H1 (cell line): ENCODE data around the gene DAGLA. TPM values are rescaled to one million over a fixed set of nuclear protein-coding genes. Genes with fewer than 3 reads are reported as not detected.

Experiments used
- CTCF ChIA-PET: fragments of 300-600 bp; sonication (Branson Sonifier 250); formaldehyde crosslinking; loops from one replicate; lab custom pipeline; 2021; ENCODE audit not compliant: partially characterized antibody; lab: Charles Lee
- POLR2A ChIA-PET: fragments of 300-600 bp; sonication (Branson Sonifier 250); formaldehyde crosslinking; loops from one replicate; lab custom pipeline; 2021; ENCODE audit warnings: inconsistent platforms; ENCODE audit not compliant: partially characterized antibody; lab: Charles Lee
- DNase-seq, 2 experiments: peaks; one replicate each; pipeline versions ENCODE4 v3.0.0 to v3.0.0-alpha.2; 2010 to 2022; ENCODE audit warnings: low spot score in 2 of 2, low read depth in 1 of 2, mixed read lengths in 1 of 2
- FAIRE-seq: peaks from 2 replicates; lab custom pipeline; 2011; peaks lifted over from hg19 to GRCh38; lab: Jason Lieb, UNC
- H2AFZ ChIP-seq: 2 replicates; pipeline ENCODE4 v1.8.1; 2012; ENCODE audit warnings: low read length, inconsistent platforms
- H2AK5ac ChIP-seq: 2 replicates; pipeline ENCODE4 v1.6.1; 2013; ENCODE audit warnings: low read depth, low read length
- H2BK120ac ChIP-seq: replicated peaks from 2 replicates; pipeline ENCODE3; 2013; ENCODE audit warnings: low read depth, low read length, inconsistent platforms
- H2BK12ac ChIP-seq: 2 replicates; pipeline ENCODE4 v1.6.1; 2013; ENCODE audit warnings: low read depth, low read length
- H2BK15ac ChIP-seq: 2 replicates; pipeline ENCODE4 v1.6.1; 2013; ENCODE audit warnings: low read length
- H2BK20ac ChIP-seq: 2 replicates; pipeline ENCODE4 v1.6.1; 2013; ENCODE audit warnings: low read length
- H2BK5ac ChIP-seq: 2 replicates; pipeline ENCODE4 v1.6.1; 2013; ENCODE audit warnings: low read depth, low read length
- H3K14ac ChIP-seq: 2 replicates; pipeline ENCODE4 v1.6.1; 2013; ENCODE audit warnings: inconsistent platforms; ENCODE audit not compliant: insufficient read length
- H3K18ac ChIP-seq: 2 replicates; pipeline ENCODE4 v1.6.1; 2013; ENCODE audit warnings: low read length; ENCODE audit errors: extremely low read depth
- H3K23ac ChIP-seq: 2 replicates; pipeline ENCODE4 v1.6.1; 2013; ENCODE audit warnings: inconsistent platforms; ENCODE audit not compliant: insufficient read length
- H3K23me2 ChIP-seq: 2 replicates; pipeline ENCODE4 v1.6.1; 2013; ENCODE audit warnings: low read depth, low read length
- H3K27ac ChIP-seq: 2 replicates; pipeline ENCODE4 v1.6.1; 2011; ENCODE audit warnings: low read depth, low read length, inconsistent platforms
- H3K27me3 ChIP-seq, 4 experiments: replicated peaks in 1 of 4; 1 replicate in 1 of 4; 2 replicates in 3 of 4; pipeline versions ENCODE4 v1.6.1 to v1.8.1; 2011 to 2013; ENCODE audit warnings: low read length in 3 of 4, mild to moderate bottlenecking in 3 of 4, inconsistent platforms in 2 of 4, mixed read lengths in 2 of 4, moderate library complexity in 1 of 4; ENCODE audit not compliant: control insufficient read depth in 3 of 4, insufficient read depth in 3 of 4; ENCODE audit errors: extremely low read depth in 1 of 4
- H3K36me3 ChIP-seq, 4 experiments: 2 replicates each; pipeline versions ENCODE4 v1.6.1 to v1.8.1; 2011 to 2013; ENCODE audit warnings: mild to moderate bottlenecking in 4 of 4, low read length in 3 of 4, moderate library complexity in 2 of 4, control low read depth in 1 of 4, inconsistent platforms in 1 of 4; ENCODE audit not compliant: insufficient read depth in 4 of 4, control insufficient read depth in 2 of 4
- H3K4ac ChIP-seq: replicated peaks from 2 replicates; pipeline ENCODE3; 2013; ENCODE audit warnings: low read length, low read depth, mixed read lengths, inconsistent platforms; ENCODE audit not compliant: insufficient read length
- H3K4me1 ChIP-seq, 4 experiments: replicated peaks in 1 of 4; 1 replicate in 1 of 4; 2 replicates in 3 of 4; pipeline versions ENCODE4 v1.6.1 to v1.8.1; 2011 to 2013; ENCODE audit warnings: low read length in 3 of 4, inconsistent platforms in 2 of 4, mixed read lengths in 1 of 4; ENCODE audit not compliant: insufficient read depth in 4 of 4, control insufficient read depth in 3 of 4
- H3K4me2 ChIP-seq, 2 experiments: 2 replicates each; pipeline versions ENCODE4 v1.6.1 to v1.8.1; 2011 to 2013; ENCODE audit warnings: low read depth in 2 of 2, low read length in 2 of 2, control low read depth in 1 of 2, inconsistent platforms in 1 of 2, mild to moderate bottlenecking in 1 of 2; ENCODE audit not compliant: insufficient read depth in 1 of 2
- H3K4me3 ChIP-seq, 4 experiments: fragments of 200-600, 300-600 bp in 1 of 4; sonication (generic), shearing (Covaris generic), sonication (Bioruptor Twin) in 1 of 4; 2 replicates each; pipeline versions ENCODE4 v1.5.1 to v1.8.1; 2011 to 2016; ENCODE audit warnings: low read length in 4 of 4, low read depth in 3 of 4, control low read depth in 2 of 4, inconsistent platforms in 2 of 4, mild to moderate bottlenecking in 2 of 4, mixed read lengths in 1 of 4, moderate library complexity in 1 of 4; ENCODE audit not compliant: insufficient read depth in 2 of 4; ENCODE audit errors: extremely low read depth in 1 of 4
- H3K56ac ChIP-seq: replicated peaks from 2 replicates; pipeline ENCODE3; 2013; ENCODE audit warnings: low read depth, mild to moderate bottlenecking, mixed read lengths, low read length, inconsistent platforms; ENCODE audit not compliant: insufficient read length
- H3K79me1 ChIP-seq: 2 replicates; pipeline ENCODE4 v1.6.1; 2013; ENCODE audit warnings: low read depth, low read length, control low read depth
- H3K79me2 ChIP-seq, 2 experiments: 2 replicates each; pipeline versions ENCODE4 v1.6.1 to v1.8.1; 2012 to 2013; ENCODE audit warnings: low read length in 2 of 2, mild to moderate bottlenecking in 2 of 2, inconsistent platforms in 1 of 2; ENCODE audit not compliant: insufficient read depth in 2 of 2, control insufficient read depth in 1 of 2
- H3K9ac ChIP-seq, 4 experiments: replicated peaks in 1 of 4; 1 replicate in 1 of 4; 2 replicates in 3 of 4; pipeline versions ENCODE4 v1.6.1 to v1.8.1; 2011 to 2013; ENCODE audit warnings: low read depth in 3 of 4, low read length in 3 of 4, control low read depth in 2 of 4, mild to moderate bottlenecking in 2 of 4, moderate library complexity in 2 of 4, inconsistent platforms in 1 of 4; ENCODE audit errors: extremely low read depth in 1 of 4
- H3K9me3 ChIP-seq, 2 experiments: 2 replicates each; pipeline versions ENCODE4 v1.6.1 to v1.8.1; 2012 to 2013; ENCODE audit warnings: mild to moderate bottlenecking in 2 of 2, moderate library complexity in 2 of 2, control low read depth in 1 of 2, inconsistent platforms in 1 of 2, low read depth in 1 of 2, low read length in 1 of 2, mixed read lengths in 1 of 2; ENCODE audit not compliant: insufficient read depth in 2 of 2
- H4K20me1 ChIP-seq, 2 experiments: replicated peaks in 1 of 2; 2 replicates each; pipeline versions ENCODE3 to v1.8.1; 2011 to 2013; ENCODE audit warnings: inconsistent platforms in 2 of 2, low read length in 2 of 2, mild to moderate bottlenecking in 1 of 2; ENCODE audit not compliant: insufficient read depth in 2 of 2, control insufficient read depth in 1 of 2
- H4K5ac ChIP-seq: 2 replicates; pipeline ENCODE4 v1.6.1; 2013; ENCODE audit warnings: low read length, low read depth, mixed read lengths, inconsistent platforms; ENCODE audit not compliant: insufficient read length
- H4K8ac ChIP-seq: 2 replicates; pipeline ENCODE4 v1.8.0; 2013; ENCODE audit warnings: mild to moderate bottlenecking, moderate library complexity, low read length, inconsistent platforms; ENCODE audit not compliant: insufficient read depth; ENCODE audit errors: extremely low read depth
- H4K91ac ChIP-seq: replicated peaks from 2 replicates; pipeline ENCODE3; 2013; ENCODE audit warnings: low read length, mixed read lengths, inconsistent platforms; ENCODE audit not compliant: insufficient read length
- BCL11A ChIP-seq, 2 experiments: IDR thresholded peaks; one replicate each; pipeline ENCODE4 v1.6.1; 2011; ENCODE audit warnings: low read depth in 2 of 2, low read length in 2 of 2, mild to moderate bottlenecking in 2 of 2
- BRCA1 ChIP-seq: IDR thresholded peaks from 2 replicates; pipeline ENCODE4 v1.6.1; 2012; ENCODE audit warnings: low read depth, low read length, improper control_type of control experiment
- CEBPB ChIP-seq: IDR thresholded peaks from 2 replicates; pipeline ENCODE4 v1.6.1; 2012; ENCODE audit warnings: low read depth, low read length
- CHD2 ChIP-seq: IDR thresholded peaks from 2 replicates; pipeline ENCODE4 v1.6.1; 2012; ENCODE audit warnings: low read length, improper control_type of control experiment
- E2F6 ChIP-seq: IDR thresholded peaks from 2 replicates; pipeline ENCODE4 v1.6.1; 2012; ENCODE audit warnings: inconsistent platforms
- EZH2 ChIP-seq: fragments of 200-600 bp; sonication (generic); IDR thresholded peaks from 2 replicates; pipeline ENCODE4 v1.7.1; 2012; ENCODE audit warnings: low read depth, mild to moderate bottlenecking, moderate library complexity, low read length, inconsistent platforms; ENCODE audit not compliant: severe bottlenecking
- GTF2F1 ChIP-seq: IDR thresholded peaks from 2 replicates; pipeline ENCODE4 v1.6.1; 2012; ENCODE audit warnings: low read depth, low read length, improper control_type of control experiment, borderline replicate concordance
- POLR2A ChIP-seq, 2 experiments: IDR thresholded peaks; 1 replicate in 1 of 2; 2 replicates in 1 of 2; pipeline ENCODE4 v1.6.1; 2011; ENCODE audit warnings: low read depth in 2 of 2, low read length in 2 of 2, mild to moderate bottlenecking in 2 of 2; ENCODE audit errors: control extremely low read depth in 1 of 2
- POLR2AphosphoS5 ChIP-seq: IDR thresholded peaks from 2 replicates; pipeline ENCODE4 v1.6.1; 2011; ENCODE audit warnings: low read depth, low read length
- POU5F1 ChIP-seq: IDR thresholded peaks from 2 replicates; pipeline ENCODE4 v1.6.1; 2011; ENCODE audit warnings: low read depth, mild to moderate bottlenecking, low read length, moderate library complexity
- SAP30 ChIP-seq: fragments of 300-600 bp; sonication (generic); IDR thresholded peaks from 2 replicates; pipeline ENCODE4 v1.7.1; 2012; ENCODE audit warnings: low read length, moderate library complexity, mild to moderate bottlenecking, inconsistent platforms; ENCODE audit not compliant: insufficient read depth, insufficient replicate concordance
- SP1 ChIP-seq: IDR thresholded peaks from 2 replicates; pipeline ENCODE4 v1.6.1; 2011; ENCODE audit warnings: low read depth, low read length
- SUZ12 ChIP-seq: fragments of 200-600 bp; sonication (generic); IDR thresholded peaks from 2 replicates; pipeline ENCODE4 v1.6.1; 2012; ENCODE audit warnings: mild to moderate bottlenecking, inconsistent platforms, low read length, moderate library complexity, mixed read lengths
- WGBS, 2 experiments: shearing (Covaris generic) in 1 of 2; methylation state at CpG; one replicate each; pipeline versions ENCODE4 v1.1.6 to v1.1.7; 2013 to 2015; ENCODE audit warnings: low lambda C conversion rate in 2 of 2, mixed read lengths in 2 of 2, inconsistent platforms in 1 of 2, low coverage in 1 of 2, missing lambda C conversion rate in 1 of 2; ENCODE audit not compliant: insufficient replicate concordance in 2 of 2, insufficient coverage in 1 of 2, insufficient read length in 1 of 2; ENCODE audit errors: extremely low coverage in 1 of 2, missing lambda C conversion rate in 1 of 2; 5-methylcytosine and 5-hydroxymethylcytosine counted together
- polyA plus RNA-seq, 7 experiments: library from polyadenylated mRNA; depleted of rRNA in 3 of 7; stranded (reverse) in 5 of 7; unstranded in 2 of 7; fragments of >200 nt in 5 of 7; fragments of 200-250 nt in 2 of 7; gene quantifications; 1 replicate in 5 of 7; 2 replicates in 1 of 7; 4 replicates in 1 of 7; pipeline versions ENCODE4 v1.2.1 to v1.2.3, GENCODE V29; 2011 to 2013; ENCODE audit warnings: missing spikeins in 2 of 7, mixed read lengths in 2 of 7
- total RNA-seq: library from RNA; stranded (reverse); fragmentation: NEBNext Ultra II Directional; extraction: Animal tissue kit (Norgen Biotek cat#: 25700); gene quantifications from 2 replicates; pipeline ENCODE4 v1.2.1, GENCODE V29; 2021

Gene DAGLA
- total and polyA plus RNA-seq, 2 of the 8 experiments (the other 6 are each of a cell fraction or from before 2014, with no cell fraction given): 3.6 to 6.6 TPM

GRCh38 chr11:61713464-61713863, 33.3 kb downstream of the DAGLA start:
- no peak overlapping the region for H3K4me3 ChIP-seq
- POLR2A ChIA-PET: interaction anchor here (1.0 kb wide), 1 partner anchor 115 kb away, joined by 3 read pairs; no protein-coding TSS in a partner anchor
- no peak for FAIRE-seq

More at GRCh38 chr11:61713464-61713863, 33.3 kb downstream of the DAGLA start:
- H2AFZ ChIP-seq: no peak overlapping the region
- H3K56ac ChIP-seq: no peak overlapping the region
- no peak overlapping the region for H3K14ac ChIP-seq
- H3K79me2 ChIP-seq: no peaks in the 10 kb centered on the region
- TF ChIP-seq SP1 (no peak), BRCA1 (no peak), POU5F1 (no peak), POLR2A (IDR thresholded peaks at IDR 0.05; ENCODE audit: control extremely low read depth in 1 of 2, low read depth in 2 of 2, low read length in 2 of 2) (no peak), POLR2AphosphoS5 (no peak), SUZ12 (no peak), CHD2 (no peak), GTF2F1 (no peak), CEBPB (no peak), E2F6 (no peak), SAP30 (no peak), BCL11A (IDR thresholded peaks at IDR 0.05; ENCODE audit: low read depth in 2 of 2, low read length in 2 of 2) (no peak), EZH2 (no peak)
- no peak overlapping the region for H4K91ac ChIP-seq
- no peak overlapping the region for H2BK5ac ChIP-seq
- no peaks in the 10 kb centered on the region for H3K27me3 ChIP-seq
- no peak overlapping the region for H4K8ac ChIP-seq
- no peaks in the 10 kb centered on the region for H3K9me3 ChIP-seq
- no peak overlapping the region; the same call in 1 of the 2 replicates for H2BK12ac ChIP-seq
- H3K23ac ChIP-seq: no peak overlapping the region
- peaks cover 0 to 35% (median 26%) of the 10 kb centered on the region in 4 experiments; a peak in 6 of 7 replicates for H3K4me1 ChIP-seq
- CTCF ChIA-PET: interaction anchor here (0.8 to 7.9 kb wide), 8 partner anchors 9 to 132 kb away, joined by 3 to 47 read pairs (median 4); no protein-coding TSS in a partner anchor
- DNase-seq: no peak
- no peak overlapping the region for H4K5ac ChIP-seq
- no peak overlapping the region for H3K4me2 ChIP-seq
- no peak overlapping the region for H2BK15ac ChIP-seq
- no peak overlapping the region for H3K18ac ChIP-seq
- no peaks in the 10 kb centered on the region for H3K36me3 ChIP-seq
- H2BK20ac ChIP-seq: no peak overlapping the region
- 80% methylated on average over 9 of the region's 9 CpGs; no CpG with 5 or more reads in 1 of the 2 experiments for WGBS, 2 experiments
- no peak overlapping the region for H2BK120ac ChIP-seq
- H2AK5ac ChIP-seq: no peak overlapping the region
- no peak overlapping the region for H3K9ac ChIP-seq
- no peaks in the 10 kb centered on the region; the same call in 1 of the 2 replicates for H3K23me2 ChIP-seq
- no peak overlapping the region for H3K4ac ChIP-seq
- H3K27ac ChIP-seq: no peak overlapping the region
- no peaks in the 10 kb centered on the region for H3K79me1 ChIP-seq
- H4K20me1 ChIP-seq: no peaks in the 10 kb centered on the region
